ENCODE data around the gene PRDX1. TPM values are rescaled to one million over a fixed set of nuclear protein-coding genes. Genes with fewer than 3 reads are reported as not detected.
A peak's percentile ranks its signal among the peaks of the same experiment; 100 is the strongest.

The PRDX1 gene
- total and polyA plus RNA-seq, 2 of the 13 experiments (the other 11 are each of a cell fraction or from before 2014, with no cell fraction given): 761 to 1,898 TPM

- TF ChIP-seq MAFG (CRISPR knock-in tag; IDR thresholded peaks at IDR 0.05) (no peak), ZNF10 (CRISPR knock-in tag; IDR thresholded peaks at IDR 0.05; ENCODE audit: borderline replicate concordance, low read depth) (no peak), ZFP91 (CRISPR knock-in tag; IDR thresholded peaks at IDR 0.05; ENCODE audit: borderline replicate concordance) (0 out of 2 replicates have a peak, but pooled peaks have one; percentile 7), CREBL2 (CRISPR knock-in tag; IDR thresholded peaks at IDR 0.05; ENCODE audit: borderline replicate concordance) (no peak), ZSCAN25 (CRISPR knock-in tag; IDR thresholded peaks at IDR 0.05) (no peak), KLF13 (CRISPR knock-in tag; IDR thresholded peaks at IDR 0.05) (no peak), KDM1A (CRISPR knock-in tag; IDR thresholded peaks at IDR 0.05) (no peak), ZNF430 (CRISPR knock-in tag; IDR thresholded peaks at IDR 0.05) (0 out of 2 replicates have a peak, but pooled peaks have one; percentile 34), MXI1 (IDR thresholded peaks at IDR 0.05; ENCODE audit: borderline replicate concordance, low read depth, low read length) (no peak), ZNF780A (CRISPR knock-in tag; IDR thresholded peaks at IDR 0.05) (no peak), ELF3 (CRISPR knock-in tag; IDR thresholded peaks at IDR 0.05) (peak; percentile 62), XBP1 (CRISPR knock-in tag; IDR thresholded peaks at IDR 0.05) (no peak), ZBTB26 (CRISPR knock-in tag; IDR thresholded peaks at IDR 0.05; ENCODE audit: borderline replicate concordance) (no peak), FOXO1 (CRISPR knock-in tag; IDR thresholded peaks at IDR 0.05) (no peak), ELF1 (CRISPR knock-in tag; IDR thresholded peaks at IDR 0.05) (peak; percentile 63), ZNF737 (CRISPR knock-in tag; IDR thresholded peaks at IDR 0.05; ENCODE audit: borderline replicate concordance) (no peak), ZNF605 (CRISPR knock-in tag; IDR thresholded peaks at IDR 0.05) (no peak), ZNF18 (CRISPR knock-in tag; IDR thresholded peaks at IDR 0.05; ENCODE audit: insufficient replicate concordance) (no peak), FUBP1 (CRISPR knock-in tag; IDR thresholded peaks at IDR 0.05; ENCODE audit: borderline replicate concordance) (no peak), ZNF503 (CRISPR knock-in tag; IDR thresholded peaks at IDR 0.05) (no peak), ZNF768 (CRISPR knock-in tag; IDR thresholded peaks at IDR 0.05) (no peak)
Measured at GRCh38 chr1:45545019-45545493, 23.4 kb upstream of the PRDX1 start (continued).

Data from HepG2 (cell line).